ENCODE measurements around the gene PPP1R2.

- TF ChIP-seq, protein P1, sequence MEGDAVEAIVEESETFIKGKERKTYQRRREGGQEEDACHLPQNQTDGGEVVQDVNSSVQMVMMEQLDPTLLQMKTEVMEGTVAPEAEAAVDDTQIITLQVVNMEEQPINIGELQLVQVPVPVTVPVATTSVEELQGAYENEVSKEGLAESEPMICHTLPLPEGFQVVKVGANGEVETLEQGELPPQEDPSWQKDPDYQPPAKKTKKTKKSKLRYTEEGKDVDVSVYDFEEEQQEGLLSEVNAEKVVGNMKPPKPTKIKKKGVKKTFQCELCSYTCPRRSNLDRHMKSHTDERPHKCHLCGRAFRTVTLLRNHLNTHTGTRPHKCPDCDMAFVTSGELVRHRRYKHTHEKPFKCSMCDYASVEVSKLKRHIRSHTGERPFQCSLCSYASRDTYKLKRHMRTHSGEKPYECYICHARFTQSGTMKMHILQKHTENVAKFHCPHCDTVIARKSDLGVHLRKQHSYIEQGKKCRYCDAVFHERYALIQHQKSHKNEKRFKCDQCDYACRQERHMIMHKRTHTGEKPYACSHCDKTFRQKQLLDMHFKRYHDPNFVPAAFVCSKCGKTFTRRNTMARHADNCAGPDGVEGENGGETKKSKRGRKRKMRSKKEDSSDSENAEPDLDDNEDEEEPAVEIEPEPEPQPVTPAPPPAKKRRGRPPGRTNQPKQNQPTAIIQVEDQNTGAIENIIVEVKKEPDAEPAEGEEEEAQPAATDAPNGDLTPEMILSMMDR (IDR thresholded peaks at IDR 0.05 in 8 of 11, conservative IDR thresholded peaks at IDR 0.05 in 3 of 11) = no peak
- TF ChIP-seq POLR2A (IDR thresholded peaks at IDR 0.05) (no peak), POLR2AphosphoS5 (IDR thresholded peaks at IDR 0.05) (no peak)
Observed at GRCh38 chr3:195570344-195570743, 27.2 kb upstream of the PPP1R2 start.

Data from spleen (tissue), 7 donors.